Measurements from ENCODE around the gene PAK3.

GRCh38 chrX:111116666-111117065 is 20.7 kb downstream of the PAK3 start:
- TF ChIP-seq CTCF (IDR thresholded peaks at IDR 0.05) = no peak
- TF ChIP-seq POLR2AphosphoS5 (IDR thresholded peaks at IDR 0.05) = no peak
- no peak for TF ChIP-seq EP300 (IDR thresholded peaks at IDR 0.05; ENCODE audit: low read depth)
